DOHH2 (cell line): ENCODE data around the gene STX12.

Source experiments
- CTCF ChIP-seq: fragments of 200-600 bp; sonication (generic); IDR thresholded peaks from one replicate; pipeline ENCODE4 v1.5.1; 2014; ENCODE audit warnings: antibody characterized with exemption, mild to moderate bottlenecking, low read depth, low read length; ENCODE audit not compliant: poor library complexity, severe bottlenecking
- EZH2phosphoT487 ChIP-seq: fragments of 200-600 bp; sonication (generic); IDR thresholded peaks from 2 replicates; pipeline ENCODE4 v1.6.1; 2017; ENCODE audit warnings: borderline replicate concordance, mild to moderate bottlenecking, antibody characterized with exemption, low read length, moderate library complexity, mixed read lengths

- TF ChIP-seq CTCF (no peak), EZH2phosphoT487 (no peak)
Measured at GRCh38 chr1:27782950-27783349, 9.9 kb downstream of the STX12 start.
